ENCODE results near the gene FAM216B.

Gene FAM216B

GRCh38 chr13:42836930-42837690 lies 55.7 kb downstream of the FAM216B start:
- DNase-seq = no peak
